Stimulated activated CD8-positive, alpha-beta memory T cell treated with anti-CD3 and anti-CD28 coated beads, Interleukin-12 subunit alpha, Interleukin-12 subunit beta, amount 100 ng/mL, for 4 hours (primary cell): ENCODE measurements around the gene DMRTA2.

ENCODE experiments used
- DNase-seq: peaks from one replicate; pipeline ENCODE4 v3.0.0-alpha.2; 2020; ENCODE audit warnings: low read depth

DMRTA2 gene

GRCh38 chr1:50422946-50423669, at the start of gene DMRTA2:
TSS of gene DMRTA2 (minus strand) at chr1:50423443. CDS start at chr1:50421536, 1,907 bp downstream.
- DNase-seq, result no peak

GRCh38 chr1:50471967-50472366, 48.7 kb upstream of the DMRTA2 start:
- no peak for DNase-seq

- DNase-seq, result no peak
These were observed 39.7 kb upstream of the DMRTA2 start for GRCh38 chr1:50462964-50463363.

GRCh38 chr1:50458507-50458906, 35.3 kb upstream of the DMRTA2 start:
- DNase-seq, result no peak

DNA sequence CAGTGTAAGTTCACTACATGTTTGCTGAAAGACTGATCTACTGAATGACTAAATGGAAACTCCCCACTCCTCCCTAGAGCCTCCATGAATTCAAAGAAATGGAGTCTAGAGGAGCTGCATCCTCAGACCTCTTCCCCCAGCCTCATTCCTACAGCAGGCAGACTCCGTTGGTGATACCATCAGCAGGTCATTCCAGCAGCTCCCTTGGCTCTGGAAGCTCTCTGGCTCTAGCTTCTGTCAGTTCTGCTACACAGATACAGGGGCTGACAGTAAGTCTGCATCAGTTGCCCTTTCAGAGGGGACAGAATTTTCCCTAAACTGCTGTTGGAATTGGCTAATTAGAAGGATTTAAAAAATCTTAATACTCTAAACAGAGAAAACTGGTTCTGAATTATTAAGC, 31.7 kb upstream of the DMRTA2 start:
- no peak for DNase-seq

GRCh38 chr1:50453266-50453665, 30.0 kb upstream of the DMRTA2 start:
- no peak for DNase-seq

GRCh38 chr1:50452700-50453099, 29.5 kb upstream of the DMRTA2 start:
- no peak for DNase-seq

DNA sequence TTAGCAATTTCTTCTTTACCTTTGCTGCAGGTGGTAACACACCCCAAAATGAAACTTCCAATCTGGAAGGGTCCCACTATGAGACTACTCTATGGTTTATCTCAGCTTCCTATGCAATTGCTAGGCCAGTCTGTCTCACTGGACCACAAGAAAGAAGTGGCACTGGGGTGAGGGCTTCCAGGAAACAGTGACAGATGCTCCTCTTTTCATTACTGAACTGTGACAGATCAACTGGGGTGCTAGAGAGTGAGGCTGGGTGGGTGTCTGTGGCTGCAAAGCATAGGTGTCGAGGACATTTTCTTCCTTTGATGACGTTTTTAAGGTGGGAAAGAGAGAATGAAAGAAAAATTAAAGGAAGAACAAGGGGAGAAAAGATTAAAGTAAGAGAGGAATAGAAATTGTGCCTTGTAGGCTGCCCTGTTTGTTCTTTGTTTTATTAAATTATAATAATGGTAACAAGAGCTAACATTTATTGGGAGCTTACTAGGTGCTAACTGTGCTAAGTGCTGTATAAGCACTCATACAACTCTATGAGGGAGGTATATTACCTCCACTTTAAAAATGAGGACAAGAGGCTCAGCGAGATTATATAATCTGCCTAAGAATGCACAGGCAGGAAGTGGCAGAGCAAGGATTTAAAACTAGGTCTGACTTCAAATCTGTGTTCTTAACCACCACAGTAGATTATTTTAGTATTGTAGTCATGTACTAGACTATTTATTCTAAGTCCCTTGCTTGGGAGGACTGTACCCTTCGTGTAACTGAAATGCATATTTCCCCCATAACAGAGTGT, 27.8 kb upstream of the DMRTA2 start:
- no peak for DNase-seq

GRCh38 chr1:50447961-50448360, 24.7 kb upstream of the DMRTA2 start:
- no peak for DNase-seq

DNA sequence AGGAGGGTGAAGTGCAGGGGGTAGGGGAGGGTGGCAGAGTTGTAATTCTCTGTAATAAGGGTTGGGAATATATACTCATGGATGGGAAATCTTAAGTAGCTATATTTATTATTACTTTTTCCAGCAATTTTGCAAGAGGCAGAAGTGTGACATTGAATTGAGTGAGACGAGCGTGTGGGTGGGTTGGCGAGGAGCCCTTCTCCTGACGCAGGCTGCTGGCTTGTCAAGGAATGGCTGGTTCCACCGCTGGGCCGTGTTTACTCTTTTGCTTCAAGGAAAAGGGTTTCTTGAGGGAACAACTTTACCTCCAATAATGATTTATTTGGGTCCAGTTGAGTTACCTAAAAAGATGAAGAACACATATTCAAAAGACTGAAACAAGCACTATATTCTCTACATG, 17.9 kb upstream of the DMRTA2 start:
- no peak for DNase-seq

GRCh38 chr1:50438945-50439344, 15.7 kb upstream of the DMRTA2 start:
- DNase-seq, result no peak

GRCh38 chr1:50436489-50436888, 13.2 kb upstream of the DMRTA2 start:
- DNase-seq, result no peak

DNA sequence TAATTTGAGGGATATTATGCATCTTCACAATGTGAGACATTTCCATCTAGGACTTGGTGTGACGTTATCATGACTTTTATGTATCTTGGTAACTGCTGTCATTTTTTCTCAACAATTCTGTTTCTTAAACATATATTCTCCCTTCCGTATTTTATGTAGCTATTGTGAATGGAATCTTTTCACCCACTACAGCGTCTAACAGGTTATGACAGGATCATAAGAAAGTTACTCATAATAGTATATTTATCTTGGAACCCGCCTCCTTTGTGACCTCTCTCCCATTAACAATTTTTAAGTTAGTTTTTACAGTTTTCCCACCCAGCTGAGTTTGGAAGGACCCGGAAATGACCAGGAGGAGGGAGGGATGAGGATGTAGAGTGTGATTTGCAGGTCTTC, 6.8 kb upstream of the DMRTA2 start:
- DNase-seq, result no peak

DNA sequence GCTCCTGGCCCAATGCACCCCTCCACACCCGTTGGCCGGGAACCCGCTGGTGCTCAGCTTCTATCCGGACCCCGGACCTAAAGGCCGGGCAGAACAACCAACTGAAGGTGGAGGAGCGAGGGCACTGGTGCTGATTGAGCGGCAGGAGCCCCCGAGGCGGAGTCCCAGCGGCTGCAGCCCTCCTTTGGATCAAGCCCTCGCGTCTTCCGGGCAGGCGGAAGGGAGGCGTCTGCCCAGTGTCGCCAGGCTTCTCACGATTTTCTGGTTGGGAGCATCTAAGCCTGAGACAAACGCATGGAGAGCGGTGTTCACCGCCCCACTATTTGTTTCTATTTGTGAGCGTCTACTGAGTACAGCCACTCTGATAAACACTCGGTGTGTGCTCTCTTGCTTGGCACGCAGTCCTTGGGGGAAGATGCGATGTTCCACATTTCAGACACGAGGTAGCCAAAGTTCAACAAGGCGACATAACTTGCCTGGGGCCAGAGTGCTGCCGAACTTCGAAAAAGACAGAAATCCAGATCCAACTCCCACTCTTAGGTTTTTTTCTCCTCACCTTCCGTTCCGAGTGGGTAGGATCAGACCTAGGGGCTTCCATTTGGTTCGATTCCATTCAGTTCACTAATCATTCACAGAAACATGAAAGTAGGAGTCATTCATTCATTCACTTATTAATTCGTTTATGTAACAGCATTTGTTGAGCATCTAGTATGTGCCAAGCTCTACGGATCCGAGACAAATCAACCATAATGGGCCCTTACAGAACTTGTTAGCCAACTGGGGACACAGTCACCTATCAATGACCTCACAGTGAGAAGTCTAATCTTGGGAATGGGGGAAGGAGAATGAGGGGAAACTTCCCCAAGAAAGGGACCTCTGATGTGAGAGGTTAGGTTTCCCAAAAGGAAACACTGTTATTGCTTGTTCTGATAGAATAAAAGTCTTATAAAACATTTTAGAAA, 4.9 kb upstream of the DMRTA2 start:
- no peak for DNase-seq

DNA sequence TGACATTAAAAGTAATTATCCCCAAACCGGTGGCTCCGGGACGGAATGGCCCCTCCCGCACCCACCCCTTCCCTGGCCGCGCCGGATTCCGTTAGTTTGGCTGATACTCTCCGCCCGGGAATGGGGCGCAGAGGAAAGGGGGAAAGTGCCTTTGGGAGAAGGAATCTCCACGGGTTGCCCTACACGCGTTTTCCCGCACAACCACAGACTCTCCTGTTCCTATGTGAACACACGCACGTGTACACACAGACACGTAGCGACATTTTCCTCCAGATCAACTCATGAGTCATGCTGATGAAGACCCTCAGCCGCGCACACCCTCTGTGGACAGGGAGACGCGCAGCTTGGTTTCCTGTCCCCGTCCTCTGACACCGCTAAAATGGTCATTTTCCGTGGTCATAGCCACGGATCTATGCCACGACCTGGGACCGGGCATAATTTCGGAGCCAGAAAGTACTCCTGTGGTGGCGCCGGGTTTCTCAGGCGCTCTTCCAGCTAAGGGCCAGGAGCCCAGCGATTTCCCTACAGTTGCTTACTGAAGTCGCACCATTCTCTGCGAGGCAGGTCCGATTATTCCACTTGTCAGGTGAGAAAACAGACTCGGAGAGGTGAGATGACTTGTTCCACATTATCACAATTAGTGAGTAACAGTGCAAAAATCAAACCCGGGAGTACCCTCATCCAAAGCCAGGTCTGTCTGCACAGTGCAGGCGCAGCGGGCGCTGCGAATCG, 4.0 kb upstream of the DMRTA2 start:
- no peak for DNase-seq

GRCh38 chr1:50426702-50427085, 3.5 kb upstream of the DMRTA2 start:
- no peak for DNase-seq

GRCh38 chr1:50426108-50426700, 3.0 kb upstream of the DMRTA2 start:
- DNase-seq, result no peak

DNA sequence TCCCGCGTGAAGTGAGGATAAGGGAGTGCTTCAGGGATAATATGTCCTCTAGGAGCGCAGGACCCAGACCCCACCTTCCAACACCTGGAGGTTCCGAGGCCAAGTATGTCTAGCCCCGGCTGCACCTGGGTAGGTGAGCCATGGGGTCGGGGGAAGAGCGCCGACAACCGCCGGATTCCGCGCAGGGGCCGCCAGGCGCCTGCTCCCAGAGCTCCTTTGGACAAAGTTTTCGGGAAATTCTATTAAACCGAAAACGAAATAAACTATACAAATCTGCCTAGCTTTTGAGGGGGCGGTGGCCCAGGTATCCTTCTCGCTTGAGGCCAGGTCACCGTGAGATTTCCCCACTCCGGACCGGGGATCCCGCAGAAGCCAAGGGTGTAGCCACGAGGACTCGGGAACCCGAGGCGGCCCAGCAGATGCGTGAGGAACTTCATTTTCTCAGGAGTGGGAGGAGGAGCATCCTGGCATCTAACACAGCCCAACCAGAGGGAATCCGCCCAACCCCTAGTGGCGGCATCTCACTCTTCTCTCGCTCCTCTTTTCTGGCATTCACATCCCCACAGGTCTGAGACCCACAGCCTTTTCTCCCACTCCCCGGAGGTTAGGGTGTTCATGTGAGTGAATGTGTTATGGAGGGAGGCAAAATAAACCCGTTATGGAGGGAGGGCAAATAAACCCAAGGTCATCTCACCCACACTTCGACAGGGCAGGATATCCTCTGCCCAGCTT, 2.3 kb upstream of the DMRTA2 start:
- DNase-seq, result no peak

DNA sequence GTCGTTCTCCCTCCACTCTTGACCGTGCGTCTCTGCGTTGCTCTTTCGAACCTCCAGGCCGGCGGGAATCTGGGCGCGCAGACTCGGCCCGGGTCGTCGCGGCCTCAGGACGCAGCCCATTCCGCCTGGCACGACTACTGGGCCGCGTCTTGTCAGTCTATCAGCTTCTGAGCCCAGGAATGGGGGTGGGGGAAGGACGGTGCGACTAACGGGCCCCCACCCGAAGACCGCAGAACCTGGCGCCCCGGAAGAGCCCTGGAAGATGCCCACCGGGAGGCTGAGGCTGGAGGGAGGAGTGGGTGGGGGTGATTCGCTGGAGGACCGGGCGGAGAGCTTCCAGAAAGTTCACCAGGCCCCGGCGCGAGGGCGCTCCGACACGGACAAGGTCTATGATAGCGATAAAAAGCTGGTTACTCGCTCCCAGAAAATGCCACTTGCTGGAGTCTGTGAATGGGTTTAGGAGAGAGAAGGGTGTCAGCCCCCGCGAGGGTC, 1.7 kb upstream of the DMRTA2 start:
- no peak for DNase-seq
